ENCODE measurements around the gene FADS2.

Gene FADS2

GRCh38 chr11:61891331-61892084 lies 63.4 kb downstream of the FADS2 start, which contains the start of gene FADS3:
Gene FADS3, minus strand, starts transcription at chr11:61891545. Its CDS starts 164 bp downstream, at chr11:61891381.
- DNase-seq = peak; percentile 38 to 57

GRCh38 chr11:61892085-61892370 lies 63.9 kb downstream of the FADS2 start:
- no peak for DNase-seq

- no peak for DNase-seq
These were observed 65.9 kb downstream of the FADS2 start for GRCh38 chr11:61893981-61894380.

- DNase-seq = peak; percentile 10 to 59
These were observed 67.1 kb downstream of the FADS2 start for GRCh38 chr11:61895046-61895717.

GRCh38 chr11:61895718-61896059 lies 67.6 kb downstream of the FADS2 start:
- DNase-seq = no peak

GRCh38 chr11:61896665-61897386 lies 68.7 kb downstream of the FADS2 start:
- no peak for DNase-seq

GRCh38 chr11:61897387-61898246 lies 69.5 kb downstream of the FADS2 start:
- DNase-seq = peak in 1 of 2 experiments; percentile 69

- DNase-seq = no peak
These were observed 70.1 kb downstream of the FADS2 start for GRCh38 chr11:61898247-61898582.

GRCh38 chr11:61899146-61899841 lies 71.2 kb downstream of the FADS2 start:
- peak; percentile 30 to 70 for DNase-seq

GRCh38 chr11:61900251-61900650 lies 72.2 kb downstream of the FADS2 start:
- DNase-seq = no peak

- no peak for DNase-seq
These were observed 73.3 kb downstream of the FADS2 start for GRCh38 chr11:61901397-61901796.

GRCh38 chr11:61902313-61902712 lies 74.2 kb downstream of the FADS2 start:
- DNase-seq = no peak

GRCh38 chr11:61903845-61904244 lies 75.7 kb downstream of the FADS2 start:
- no peak for DNase-seq

- DNase-seq = no peak
These were observed 76.5 kb downstream of the FADS2 start for GRCh38 chr11:61904539-61905048.

GRCh38 chr11:61905067-61905696 lies 77.1 kb downstream of the FADS2 start:
- no peak for DNase-seq

- DNase-seq = no peak
These were observed 77.9 kb downstream of the FADS2 start for GRCh38 chr11:61905801-61906521.

- DNase-seq = no peak
These were observed 78.4 kb downstream of the FADS2 start for GRCh38 chr11:61906522-61906909.

- DNase-seq = no peak
These were observed 79.2 kb downstream of the FADS2 start for GRCh38 chr11:61907282-61907681.

GRCh38 chr11:61907871-61908729 lies 80.0 kb downstream of the FADS2 start:
- no peak for DNase-seq

GRCh38 chr11:61908730-61909316 lies 80.7 kb downstream of the FADS2 start:
- no peak for DNase-seq
